NCI-H128 (cell line): Measurements from ENCODE around the gene GAREM1.
"Not testable (repeated sequence)": the region's sequence is repeated elsewhere in the genome, so short reads cannot be mapped to it uniquely, and the experiment has no call there.

Source experiments
- DNase-seq: peaks from one replicate; lab custom pipeline; 2025; ENCODE audit not compliant: unreplicated experiment; lab: John Stamatoyannopoulos, UW

Gene GAREM1

GRCh38 chr18:32295604-32296003 lies 175.1 kb downstream of the GAREM1 start:
- no peak for DNase-seq

DNA sequence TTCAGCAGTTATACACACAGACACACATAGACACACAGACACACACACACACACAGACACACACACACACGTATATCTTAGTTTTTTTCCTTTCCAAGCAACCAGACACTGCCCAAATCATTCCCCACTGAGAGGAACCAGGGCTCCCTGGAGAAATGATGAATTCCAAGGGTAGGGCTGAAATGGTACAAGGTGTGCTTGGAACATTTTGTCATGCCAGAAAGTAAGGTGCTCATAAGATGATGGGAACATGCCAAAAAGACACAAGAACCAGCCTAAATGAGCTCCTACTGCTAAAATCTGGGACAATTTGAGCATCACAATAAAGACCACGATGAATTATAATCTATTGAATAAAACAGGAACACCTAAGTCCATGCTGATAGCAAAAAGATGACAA lies 177.6 kb downstream of the GAREM1 start:
- DNase-seq, result no peak

DNA sequence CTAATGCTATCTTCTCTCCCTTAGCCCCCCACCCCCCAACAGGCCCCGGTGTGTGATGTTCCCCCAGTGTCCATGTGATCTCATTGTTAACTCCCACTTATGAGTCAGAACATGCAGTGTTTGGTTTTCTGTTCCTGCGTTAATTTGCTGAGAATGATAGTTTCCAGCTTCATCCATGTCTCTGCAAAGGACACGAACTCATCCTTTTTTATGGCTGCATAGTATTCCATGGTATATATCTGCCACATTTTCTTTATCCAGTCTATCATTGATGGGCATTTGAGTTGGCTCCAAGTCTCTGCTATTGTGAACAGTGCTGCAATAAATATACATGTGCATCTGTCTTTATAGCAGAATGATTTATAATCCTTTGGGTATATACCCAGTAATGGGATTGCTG lies 179.1 kb downstream of the GAREM1 start:
- DNase-seq, result not testable (repeated sequence)

DNA sequence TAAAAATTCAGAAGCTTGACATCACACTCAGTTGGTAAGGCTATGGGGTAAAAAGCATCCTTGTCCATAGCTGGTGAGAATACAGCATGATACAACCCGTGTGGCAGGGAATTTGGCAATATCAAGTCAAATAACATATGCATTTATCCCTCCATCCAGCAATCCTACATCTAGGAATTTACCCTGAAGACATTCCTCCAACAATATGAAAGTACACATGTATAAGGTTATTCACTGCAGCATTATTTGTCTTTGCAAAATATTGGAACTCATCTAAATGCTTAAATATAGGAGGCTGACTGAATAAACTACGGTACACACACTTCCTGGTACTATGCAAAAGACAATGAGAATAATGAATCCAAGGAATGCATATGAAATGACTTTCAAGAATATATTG lies 179.9 kb downstream of the GAREM1 start:
- no peak for DNase-seq

DNA sequence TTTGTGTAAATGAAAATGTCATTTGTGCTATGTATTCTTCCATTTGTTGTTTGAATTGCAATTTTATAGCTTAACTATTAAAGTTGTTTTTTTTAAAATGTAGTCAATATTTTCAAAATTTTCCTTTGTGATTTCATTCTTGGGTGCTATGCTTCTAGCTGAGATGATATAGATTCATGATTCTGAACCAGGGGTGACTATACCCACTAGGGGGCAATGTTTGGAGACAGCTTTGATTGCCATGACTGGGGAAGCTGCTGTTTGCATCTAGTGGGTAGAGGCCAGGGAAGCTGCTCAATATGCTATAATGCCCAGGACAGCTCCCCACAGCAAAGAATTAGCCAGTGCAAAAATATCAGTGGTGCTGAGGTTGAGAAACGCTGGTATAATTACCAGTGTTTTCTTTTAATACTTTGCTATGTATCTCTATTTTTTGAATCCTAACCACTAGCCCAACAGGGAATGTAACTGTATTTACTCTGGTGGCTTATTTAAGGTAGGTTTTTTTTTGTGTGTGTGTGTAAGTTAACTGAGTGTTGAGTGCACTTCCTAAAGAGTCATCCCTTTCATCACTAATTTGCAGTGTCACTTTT lies 181.1 kb downstream of the GAREM1 start:
- peak; percentile 25 for DNase-seq

DNA sequence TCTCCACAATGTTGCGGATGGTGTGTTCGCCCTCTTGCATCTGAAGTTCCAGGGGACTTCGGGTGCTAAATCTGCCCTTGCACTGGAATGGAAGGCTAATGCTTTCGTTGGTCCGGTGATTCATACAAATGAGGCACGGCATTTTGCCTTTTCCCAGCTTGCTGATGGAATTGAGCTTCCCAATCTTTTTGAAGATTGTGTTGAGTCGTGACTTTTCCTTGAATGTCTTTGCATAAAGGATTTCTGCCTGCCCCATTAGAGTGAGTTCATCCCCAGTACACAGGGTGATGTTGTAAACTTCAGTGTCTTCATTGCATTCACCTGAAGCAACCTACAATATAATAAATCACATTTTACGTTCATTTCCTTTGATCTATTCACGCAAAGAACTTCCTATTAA lies 182.8 kb downstream of the GAREM1 start:
- no peak for DNase-seq

DNA sequence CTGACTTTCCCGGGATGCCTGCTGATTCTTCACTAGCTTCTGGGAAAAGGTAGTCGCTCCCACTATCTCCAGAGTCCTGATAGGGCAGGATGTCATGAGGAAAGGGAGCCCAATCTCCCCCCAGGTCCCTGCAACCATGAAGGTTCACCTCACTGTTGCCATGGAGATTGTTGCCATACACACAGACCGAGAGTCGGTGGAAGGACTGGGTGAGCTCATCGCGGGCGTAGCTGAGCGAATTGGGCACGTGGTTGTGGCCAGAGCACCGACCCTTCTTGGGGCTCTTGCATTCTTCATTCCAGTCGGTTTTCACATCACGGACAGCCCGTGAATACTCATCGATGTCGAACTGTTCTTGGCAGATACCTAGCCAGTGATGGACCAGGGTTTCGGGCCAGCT lies 183.4 kb downstream of the GAREM1 start:
- no peak for DNase-seq

GRCh38 chr18:32286749-32287148 lies 183.9 kb downstream of the GAREM1 start:
- no peak for DNase-seq

DNA sequence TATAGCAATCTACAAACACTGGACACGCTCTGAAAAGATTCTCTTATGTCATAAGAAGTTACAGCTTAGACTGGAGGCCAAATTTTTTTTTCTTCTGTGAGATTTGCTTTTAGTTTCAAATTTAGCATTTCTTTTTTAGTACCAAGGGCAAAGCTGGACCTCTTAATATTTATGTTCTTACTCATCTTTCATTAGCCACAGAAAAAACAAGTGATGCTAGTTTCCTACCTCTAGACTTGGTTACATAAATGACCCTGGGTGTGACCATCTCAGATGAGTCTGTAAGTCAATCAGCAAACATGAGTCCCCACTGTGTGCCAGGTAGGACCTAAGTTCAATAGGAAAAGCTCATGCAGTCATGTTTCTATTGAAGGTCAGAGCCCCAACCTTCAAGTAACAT lies 186.4 kb downstream of the GAREM1 start:
- no peak for DNase-seq

DNA sequence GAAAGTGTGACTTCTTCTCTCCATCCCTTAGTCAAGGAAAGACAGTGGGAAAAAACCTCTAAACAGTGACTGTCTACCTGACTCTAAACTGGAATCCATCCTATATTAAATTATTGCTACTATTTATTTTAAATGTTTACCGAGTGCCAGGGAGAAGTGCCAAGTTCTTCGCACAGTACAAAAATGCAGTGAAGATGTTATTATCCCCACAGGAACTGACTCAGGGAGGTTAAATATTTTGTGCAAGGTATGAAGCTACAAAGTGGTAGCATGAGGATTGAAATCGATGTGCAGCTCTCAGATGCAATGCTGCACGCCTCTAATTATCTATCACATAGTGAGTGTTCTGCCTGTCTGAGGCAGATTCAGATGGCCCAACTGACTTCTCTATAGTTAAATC lies 189.8 kb downstream of the GAREM1 start:
- no peak for DNase-seq

GRCh38 chr18:32280188-32280783 lies 190.4 kb downstream of the GAREM1 start:
- no peak for DNase-seq

- DNase-seq, result no peak
Measured at GRCh38 chr18:32278177-32278799, 192.4 kb downstream of the GAREM1 start.

- DNase-seq, result no peak
Measured at GRCh38 chr18:32277549-32277948, 193.1 kb downstream of the GAREM1 start.

DNA sequence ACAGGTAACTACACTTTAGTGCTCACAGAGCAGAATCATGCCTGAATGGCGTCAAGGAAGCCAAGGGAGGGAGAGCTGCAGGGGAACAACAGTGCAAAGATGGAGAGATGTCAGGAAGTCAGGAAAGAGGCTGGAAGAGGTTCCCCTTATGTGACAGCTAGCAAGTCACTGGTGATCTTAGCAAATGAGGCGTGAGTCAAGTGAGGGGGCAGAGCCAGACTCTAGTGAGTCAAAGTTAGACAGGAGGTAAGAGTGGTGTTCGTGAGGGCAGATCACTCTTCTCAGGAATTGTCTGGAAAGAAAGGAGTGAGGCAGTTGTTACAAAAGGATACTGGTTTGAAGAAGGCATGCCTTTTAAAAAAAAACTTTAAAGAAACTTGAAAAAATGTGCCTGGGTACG lies 193.8 kb downstream of the GAREM1 start:
- DNase-seq, result no peak

DNA sequence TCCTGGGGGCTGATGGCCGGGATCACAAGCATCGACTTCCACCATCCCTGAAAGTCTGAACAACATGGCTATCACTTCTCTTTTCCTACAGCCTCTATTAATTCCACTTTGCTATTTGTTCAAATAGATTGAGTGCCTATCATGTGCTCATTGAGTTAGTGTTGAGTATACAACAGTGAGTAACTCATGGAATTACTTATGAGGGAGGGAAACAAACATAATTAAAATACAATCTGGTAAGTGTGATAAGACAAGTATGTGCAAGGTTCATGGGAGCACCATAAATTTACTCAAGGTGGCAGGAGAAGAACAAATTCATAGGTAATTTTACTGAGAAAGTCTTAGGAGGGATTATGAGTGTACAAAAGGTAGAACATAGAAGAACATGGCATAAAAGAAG lies 194.4 kb downstream of the GAREM1 start:
- DNase-seq, result no peak

DNA sequence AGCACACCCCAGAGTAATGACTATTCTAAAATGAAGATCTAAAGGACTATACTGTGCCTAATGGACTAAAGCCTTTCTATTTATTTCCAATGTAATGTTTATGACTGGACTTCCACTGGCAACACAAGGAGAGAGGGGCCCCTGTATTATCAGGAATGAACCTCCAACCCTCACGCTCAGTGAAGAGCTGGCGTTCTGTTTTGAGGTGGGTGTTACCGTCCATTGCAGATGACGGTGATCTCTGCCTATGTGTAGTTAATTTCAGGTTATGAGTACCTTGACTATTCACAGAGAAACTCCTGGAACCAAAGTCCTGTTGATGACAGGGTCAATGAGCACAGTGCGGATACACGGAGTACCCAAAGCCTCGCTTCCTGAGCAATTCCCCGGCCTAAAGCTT lies 195.5 kb downstream of the GAREM1 start:
- DNase-seq, result no peak

DNA sequence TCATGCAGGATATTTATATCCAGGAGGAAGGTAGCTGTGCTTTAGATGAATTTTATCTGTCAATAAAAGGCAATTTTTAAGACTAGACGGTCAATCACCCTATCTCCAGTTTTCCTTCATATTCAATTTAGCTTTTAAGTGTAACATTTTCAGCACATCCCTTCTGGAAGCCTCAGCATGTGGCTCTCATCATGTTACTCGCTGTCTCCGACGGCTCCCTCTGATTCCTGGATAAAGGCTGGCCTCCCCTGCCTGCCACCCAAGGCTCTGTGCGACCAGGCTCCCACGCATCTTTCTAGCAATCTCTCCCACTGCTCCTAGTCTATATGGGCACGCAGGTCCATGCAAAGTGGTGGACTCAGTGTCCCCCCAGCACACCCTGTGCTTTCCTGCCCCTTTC lies 196.4 kb downstream of the GAREM1 start:
- DNase-seq, result no peak

DNA sequence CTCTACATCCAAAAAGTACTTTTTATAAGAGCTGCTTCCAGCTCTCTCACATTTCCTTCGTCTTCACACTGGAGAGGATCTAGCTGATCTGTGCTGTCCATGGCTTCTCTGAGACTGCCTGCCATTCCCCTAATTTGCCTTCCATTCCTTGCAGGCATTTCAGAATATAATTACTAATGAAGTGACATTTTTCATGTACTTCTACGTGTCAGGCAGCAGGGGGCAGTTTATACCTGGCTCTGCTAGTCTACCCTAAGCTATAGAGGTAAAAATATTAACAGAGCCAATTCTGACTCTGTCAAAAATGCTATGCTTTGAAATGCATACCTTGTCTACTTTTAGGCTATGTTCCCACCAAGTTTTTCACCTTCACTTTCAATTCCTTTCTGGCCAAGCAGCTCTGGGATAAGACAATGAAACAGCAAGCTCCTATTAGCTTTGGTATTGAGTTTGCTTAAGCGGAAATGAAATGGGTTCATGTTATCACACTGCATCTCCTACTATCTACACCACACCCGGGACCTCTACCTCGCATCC lies 198.9 kb downstream of the GAREM1 start:
- DNase-seq, result no peak

- DNase-seq, result no peak
Measured at GRCh38 chr18:32270341-32270740, 200.3 kb downstream of the GAREM1 start.

GRCh38 chr18:32267463-32267862 lies 203.2 kb downstream of the GAREM1 start:
- no peak for DNase-seq

GRCh38 chr18:32264401-32264800 lies 206.3 kb downstream of the GAREM1 start:
- no peak for DNase-seq

GRCh38 chr18:32262092-32262491 lies 208.6 kb downstream of the GAREM1 start:
- no peak for DNase-seq

DNA sequence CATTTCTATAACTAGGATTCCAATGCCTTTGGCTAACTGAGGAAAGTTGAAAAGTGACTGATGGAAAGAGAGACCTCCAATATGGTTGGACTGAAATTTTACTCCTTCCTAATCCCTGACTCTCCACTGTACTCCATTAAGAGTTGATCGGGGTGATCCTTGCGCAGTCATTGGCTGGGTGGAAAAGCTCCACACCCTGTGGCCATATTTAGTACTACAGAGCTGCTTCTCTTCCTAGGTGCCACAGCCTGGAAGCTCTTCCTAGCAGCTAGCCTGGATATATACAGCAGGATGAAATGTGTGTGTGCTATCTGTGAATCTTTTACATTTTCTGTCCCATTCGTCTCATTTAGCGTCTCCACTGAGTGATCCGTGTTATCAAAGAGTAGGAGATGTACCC lies 209.7 kb downstream of the GAREM1 start:
- DNase-seq, result no peak
